Activated CD4-positive, alpha-beta T cell treated with anti-CD3 and anti-CD28 coated beads for 48 hours (primary cell): ENCODE data around the gene GRK2.
"Not testable (repeated sequence)": the region's sequence is repeated elsewhere in the genome, so short reads cannot be mapped to it uniquely, and the experiment has no call there.

ENCODE experiments used
- DNase-seq: peaks from one replicate; pipeline ENCODE4 v3.0.0-alpha.2; 2020

The GRK2 gene

DNA sequence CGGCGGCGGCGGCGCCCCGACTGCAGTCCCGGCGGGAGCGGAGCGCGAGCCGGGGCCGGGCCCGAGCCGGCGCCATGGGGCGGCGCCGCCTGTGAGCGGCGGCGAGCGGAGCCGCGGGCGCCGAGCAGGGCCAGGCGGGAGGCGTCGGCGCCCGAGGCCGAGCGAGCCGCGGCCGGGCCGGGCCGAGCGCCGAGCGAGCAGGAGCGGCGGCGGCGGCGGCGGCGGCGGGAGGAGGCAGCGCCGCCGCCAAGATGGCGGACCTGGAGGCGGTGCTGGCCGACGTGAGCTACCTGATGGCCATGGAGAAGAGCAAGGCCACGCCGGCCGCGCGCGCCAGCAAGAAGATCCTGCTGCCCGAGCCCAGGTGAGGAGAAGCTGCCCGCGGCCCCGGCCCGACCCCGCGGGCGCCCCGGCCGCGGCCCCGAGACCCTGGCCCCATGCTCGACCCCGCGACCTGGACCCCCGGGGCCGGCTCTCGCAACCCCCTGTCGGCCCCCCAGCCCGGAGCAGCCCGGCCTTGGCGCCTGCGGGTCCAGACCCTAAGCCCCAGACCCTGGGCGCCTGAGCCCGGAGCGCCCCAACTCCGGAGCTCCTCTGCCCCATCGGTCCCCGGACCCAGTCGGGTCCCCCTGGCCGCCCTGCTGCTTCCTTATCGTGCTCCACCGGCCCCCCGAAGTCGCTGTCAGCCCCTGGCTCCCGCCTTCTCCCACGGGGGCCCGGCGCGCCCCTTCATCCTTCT lies at the start of gene GRK2:
TSS of gene GRK2 (plus strand) at position 25 of the 739 bp plus-strand sequence. CDS start at position 252, 227 bp downstream.
- peak; percentile 59 for DNase-seq

DNA sequence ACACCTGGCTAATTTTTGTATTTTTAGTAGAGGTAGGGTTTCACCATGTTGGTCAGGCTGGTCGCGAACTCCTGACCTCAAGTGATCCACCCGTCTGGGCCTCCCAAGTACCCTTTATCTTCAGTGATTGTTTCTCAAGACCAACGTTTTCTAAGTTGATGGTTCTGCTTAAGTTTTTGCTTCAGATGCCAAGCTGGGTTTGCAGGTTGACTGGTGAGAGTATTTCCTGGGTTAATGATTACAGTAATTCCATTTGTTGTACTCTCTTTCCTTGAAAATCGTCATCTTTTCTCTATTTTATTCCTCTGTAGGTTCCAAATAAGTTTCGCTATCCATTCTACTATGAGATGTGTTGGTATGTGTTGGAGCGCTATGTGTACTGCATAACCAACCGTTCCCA lies 38.5 kb upstream of the GRK2 start:
- no peak for DNase-seq

DNA sequence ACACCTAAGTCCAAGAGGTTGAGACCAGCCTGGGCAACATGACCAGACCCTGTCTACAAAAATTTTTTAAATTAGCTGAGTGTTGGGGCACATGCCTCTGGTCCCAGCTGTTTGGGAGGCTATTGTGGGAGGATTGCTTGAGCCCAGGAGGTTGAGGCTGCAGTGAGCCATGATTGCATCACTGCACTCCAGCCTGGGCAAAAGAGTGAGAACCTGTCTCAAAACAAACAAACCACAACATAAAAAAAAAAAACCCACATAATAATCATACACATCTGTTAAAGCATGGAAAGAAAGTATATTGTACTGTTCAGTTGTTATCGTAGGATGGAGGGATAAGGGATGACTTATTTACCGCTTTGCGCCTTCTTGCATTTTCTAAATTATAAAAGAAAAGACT lies 35.9 kb upstream of the GRK2 start:
- no peak for DNase-seq

DNA sequence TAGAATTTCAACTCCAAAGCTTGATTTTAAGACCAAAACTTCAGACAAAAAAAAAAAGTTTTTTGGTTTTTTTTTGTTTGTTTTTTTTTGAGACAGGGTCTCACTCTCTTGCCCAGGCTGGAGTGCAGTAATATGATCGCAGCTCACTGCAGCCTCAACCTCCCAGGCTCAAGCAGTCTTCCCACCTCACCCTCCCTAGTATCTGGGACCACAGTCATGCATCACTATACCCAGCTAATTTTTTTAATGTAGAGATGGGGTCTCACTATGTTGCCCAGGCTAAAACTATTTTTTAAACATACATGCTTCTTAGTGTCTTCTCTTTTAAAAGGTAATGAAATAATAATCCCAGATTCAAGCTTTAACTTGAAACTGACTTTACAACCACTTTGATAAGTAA lies 35.4 kb upstream of the GRK2 start:
- DNase-seq = no peak

DNA sequence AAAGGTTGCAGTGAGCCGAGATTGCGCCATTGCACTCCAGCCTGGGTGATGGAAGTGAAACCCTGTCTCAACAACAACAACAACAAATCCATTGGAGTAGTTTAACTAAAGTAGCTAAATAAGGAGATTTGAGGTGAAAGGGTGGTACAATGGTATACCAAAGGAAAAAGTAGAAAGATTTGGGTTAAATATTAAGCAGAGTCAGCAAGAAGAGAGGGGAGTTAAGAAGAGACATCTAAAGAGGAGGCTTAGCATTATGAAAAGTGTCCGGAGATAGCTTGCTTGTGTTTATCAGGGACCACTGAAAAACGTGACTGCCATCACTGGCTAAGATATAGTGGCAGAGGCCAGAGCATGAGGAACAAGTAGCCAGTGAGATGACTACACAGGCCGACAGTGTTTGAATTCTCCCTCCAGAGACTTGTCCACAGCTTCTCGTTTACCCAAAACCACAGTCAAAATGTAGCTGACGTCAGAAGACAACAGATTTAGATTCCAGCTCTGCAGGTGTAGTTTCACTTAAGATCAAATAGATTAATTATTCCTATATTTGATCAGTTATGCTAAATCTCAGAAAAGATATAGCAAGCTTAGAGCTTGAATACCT lies 32.6 kb upstream of the GRK2 start:
- no peak for DNase-seq

DNA sequence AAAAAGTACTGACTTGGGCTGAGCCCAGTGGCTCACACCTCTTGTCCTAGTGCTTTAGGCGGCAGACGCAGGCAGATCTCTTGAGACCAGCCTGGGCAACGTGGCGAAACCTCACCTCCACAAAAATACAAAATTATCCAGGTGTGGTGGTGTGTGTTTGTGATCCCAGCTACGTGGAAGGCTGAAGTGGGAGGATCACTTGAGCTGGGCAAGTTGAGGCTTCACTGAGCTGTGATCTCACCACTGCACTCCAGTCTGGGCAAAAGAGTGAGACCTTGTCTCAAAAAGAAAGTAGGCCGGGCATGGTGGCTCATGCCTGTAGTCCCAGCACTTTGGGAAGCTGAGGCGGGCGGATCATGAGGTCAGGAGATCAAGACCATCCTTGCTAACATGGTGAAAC lies 31.7 kb upstream of the GRK2 start:
- DNase-seq = not testable (repeated sequence)

DNA sequence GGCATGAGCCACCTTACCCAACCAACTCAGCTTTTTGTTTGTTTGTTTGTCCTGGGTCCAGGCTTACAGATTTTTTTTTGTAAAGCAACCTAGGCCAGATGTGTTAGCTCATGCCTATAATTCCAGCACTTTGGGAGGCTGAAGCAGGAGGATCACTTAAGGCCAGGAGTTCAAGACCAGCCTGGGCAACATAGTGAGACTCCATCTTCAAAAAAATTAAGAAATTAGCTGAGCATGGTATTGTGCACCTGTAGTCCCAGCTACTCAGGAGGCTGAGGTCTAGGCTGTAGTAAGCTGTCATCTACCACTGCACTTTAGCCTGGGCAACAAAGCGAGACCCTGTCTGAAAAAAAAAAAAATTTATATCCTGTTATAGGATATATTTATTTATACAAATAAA lies 28.7 kb upstream of the GRK2 start:
- no peak for DNase-seq

DNA sequence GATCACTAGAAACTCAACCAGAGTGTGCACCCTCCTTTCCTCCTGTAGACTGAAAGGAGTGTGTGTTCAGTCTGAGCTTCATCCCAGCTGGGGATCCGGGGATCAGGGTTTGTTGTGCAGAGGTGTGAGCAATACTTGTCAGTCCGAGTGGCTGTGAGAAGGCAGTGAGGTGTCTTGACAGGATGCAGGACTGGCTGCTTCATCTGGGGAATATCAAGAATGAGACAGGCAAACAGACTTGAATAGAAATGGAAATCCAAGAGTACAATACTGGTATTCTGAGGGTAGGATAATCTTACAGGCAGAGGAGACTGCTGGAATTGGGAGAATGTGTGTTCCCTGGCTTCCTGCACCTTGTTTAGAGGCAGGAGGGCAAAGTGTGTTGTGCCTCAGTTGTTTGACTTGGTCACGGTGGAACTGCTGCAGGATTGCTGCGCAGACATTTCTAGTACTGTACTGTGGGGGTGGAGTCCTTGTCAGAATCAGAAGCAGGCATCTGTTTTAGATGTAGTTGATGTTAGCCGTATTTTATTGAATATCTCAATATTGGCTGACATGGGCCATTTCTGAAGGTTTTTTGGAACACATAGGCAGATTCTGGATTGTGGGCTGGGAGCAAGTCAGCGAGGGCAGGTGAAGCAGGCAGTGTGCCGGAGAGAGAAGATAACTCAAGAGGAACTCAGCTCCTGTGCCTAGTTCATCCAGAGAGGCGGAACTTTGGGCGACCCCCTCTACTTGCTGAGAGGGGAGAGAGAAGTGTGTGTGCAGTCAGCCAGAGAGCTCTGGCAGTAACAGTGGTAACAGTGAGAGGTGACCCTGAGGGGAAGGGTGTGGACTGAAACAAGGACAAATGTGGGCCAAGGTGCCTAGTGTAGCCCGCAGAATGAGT lies 27.1 kb upstream of the GRK2 start:
- no peak for DNase-seq

DNA sequence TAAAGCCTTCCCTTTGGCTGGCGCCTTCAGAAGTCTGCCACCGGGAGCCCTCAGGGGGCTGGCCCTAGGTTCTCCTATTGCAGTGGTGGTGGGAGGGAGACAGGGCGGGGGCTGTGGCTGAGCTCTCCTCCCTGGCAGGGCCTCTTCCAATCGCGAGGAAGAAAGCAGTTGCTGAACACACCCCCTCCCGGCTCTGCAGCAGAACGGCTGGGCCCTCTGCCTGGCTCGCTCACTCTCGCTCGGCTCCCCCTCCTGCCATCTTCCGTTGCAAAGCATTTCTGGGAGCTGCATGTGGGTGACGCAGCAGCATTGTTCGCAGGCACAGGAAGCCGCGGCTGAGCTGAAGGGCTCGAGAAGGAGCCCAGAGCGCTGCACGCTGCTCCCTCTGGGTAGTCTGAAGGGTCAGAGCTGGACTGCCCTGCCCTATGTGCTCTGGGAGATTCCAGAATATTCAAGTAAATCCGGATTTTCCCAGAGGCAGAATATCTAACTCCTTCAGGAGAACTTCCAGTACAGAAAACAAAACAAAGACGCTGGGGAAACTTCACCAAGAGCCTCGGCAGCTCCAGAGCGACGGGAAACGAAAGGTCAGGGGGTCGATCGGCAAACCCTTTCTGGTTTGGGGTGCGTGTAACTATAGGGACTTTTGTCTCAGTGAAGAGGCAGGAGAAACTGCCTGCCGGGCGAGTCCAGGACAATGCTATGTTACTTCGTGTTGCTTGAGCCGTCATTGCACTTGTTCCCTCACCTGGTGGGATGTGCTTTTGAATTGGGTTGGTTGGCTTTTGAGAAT lies 26.3 kb upstream of the GRK2 start:
- peak; percentile 97 for DNase-seq

DNA sequence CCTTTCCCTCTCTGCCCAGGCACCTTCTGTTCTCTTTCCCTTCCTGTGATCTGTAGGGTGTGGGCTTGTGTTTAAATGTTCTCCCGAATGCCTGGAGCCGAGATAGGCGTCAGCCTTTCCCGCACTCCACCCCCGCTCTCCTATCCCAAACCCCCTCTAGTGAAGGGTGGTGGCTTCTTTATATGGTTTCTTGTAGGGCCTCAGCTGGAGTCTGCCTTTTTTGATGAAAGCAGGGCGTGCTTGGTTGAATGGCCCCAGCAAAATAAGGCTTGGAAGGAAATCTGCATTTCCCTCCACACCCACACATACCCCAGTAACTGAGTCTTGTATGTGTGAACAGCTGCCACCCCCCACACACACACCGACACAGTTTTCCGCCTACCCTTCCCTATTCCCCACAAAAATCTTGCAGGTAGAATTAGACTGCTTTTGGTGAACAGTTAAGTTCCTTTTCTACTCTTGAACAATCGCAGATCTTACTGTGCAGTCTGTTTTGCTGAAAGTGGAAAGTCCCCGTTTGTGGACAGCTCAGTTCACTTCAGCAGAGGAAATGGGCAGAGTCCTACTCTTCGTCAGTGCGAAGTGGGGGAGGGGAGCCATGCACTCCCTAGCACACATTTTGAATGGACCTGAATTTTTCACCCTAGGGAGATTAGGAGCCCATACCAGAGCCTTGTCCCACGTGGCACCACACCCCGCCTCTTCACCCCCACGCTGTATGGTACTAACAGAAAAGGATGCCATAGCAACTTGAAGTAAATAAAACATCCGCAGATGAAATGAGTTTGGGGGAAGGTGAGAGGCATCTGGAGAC lies 25.5 kb upstream of the GRK2 start:
- DNase-seq = peak; percentile 90

DNA sequence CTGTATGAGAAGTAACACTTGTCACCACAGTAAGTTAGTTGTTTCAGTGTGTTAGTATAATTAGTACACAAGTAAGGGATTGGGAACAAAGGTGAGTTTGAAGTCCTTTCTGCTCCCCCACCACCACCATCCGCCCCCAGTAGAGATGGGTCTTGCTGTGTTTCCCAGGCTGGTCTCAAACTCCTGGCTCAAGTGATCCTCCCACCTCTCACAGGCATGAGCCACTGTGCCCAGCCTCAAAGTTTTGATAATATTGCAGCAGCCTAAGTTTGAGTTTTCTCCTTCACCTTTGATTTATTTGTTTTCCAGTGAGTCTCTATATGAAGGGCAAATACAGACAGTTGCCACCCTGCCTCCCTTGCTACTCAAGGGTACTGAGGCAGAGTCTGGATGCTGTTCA lies 23.7 kb upstream of the GRK2 start:
- DNase-seq = no peak

DNA sequence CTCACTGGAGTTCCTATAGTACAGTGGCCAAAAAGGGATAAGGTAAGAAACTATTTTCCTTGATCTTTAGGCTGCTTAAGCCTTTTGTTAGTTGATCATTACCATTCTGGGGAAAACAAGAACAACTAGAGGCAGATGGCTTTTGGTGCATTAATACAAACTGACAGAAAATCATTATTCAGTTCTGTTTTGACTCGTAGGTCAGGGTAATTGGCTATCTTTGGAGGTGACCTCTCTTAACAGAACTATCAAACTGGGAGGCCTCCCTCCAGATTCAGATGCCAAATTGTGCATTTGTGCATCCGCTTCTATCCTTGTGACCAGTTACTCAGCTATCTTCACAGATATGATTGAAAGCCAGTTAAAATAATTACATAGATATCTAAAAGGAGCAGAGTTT lies 23.2 kb upstream of the GRK2 start:
- DNase-seq = no peak

DNA sequence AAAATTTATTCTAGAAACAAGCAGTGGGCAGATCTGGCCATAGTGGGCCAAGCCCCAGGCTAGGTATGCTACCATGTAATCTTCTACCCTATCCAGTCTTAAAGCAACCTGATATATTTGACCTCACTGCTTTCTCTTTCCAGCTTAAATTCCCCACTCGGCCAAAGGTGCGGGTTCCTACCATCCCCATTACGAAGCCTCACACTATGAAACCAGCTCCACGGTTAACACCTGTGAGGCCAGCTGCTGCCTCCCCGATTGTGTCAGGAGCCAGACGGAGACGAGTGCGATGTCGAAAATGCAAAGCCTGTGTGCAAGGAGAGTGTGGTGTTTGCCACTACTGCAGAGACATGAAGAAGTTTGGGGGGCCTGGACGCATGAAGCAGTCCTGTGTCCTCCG lies 21.2 kb upstream of the GRK2 start:
- DNase-seq = no peak

DNA sequence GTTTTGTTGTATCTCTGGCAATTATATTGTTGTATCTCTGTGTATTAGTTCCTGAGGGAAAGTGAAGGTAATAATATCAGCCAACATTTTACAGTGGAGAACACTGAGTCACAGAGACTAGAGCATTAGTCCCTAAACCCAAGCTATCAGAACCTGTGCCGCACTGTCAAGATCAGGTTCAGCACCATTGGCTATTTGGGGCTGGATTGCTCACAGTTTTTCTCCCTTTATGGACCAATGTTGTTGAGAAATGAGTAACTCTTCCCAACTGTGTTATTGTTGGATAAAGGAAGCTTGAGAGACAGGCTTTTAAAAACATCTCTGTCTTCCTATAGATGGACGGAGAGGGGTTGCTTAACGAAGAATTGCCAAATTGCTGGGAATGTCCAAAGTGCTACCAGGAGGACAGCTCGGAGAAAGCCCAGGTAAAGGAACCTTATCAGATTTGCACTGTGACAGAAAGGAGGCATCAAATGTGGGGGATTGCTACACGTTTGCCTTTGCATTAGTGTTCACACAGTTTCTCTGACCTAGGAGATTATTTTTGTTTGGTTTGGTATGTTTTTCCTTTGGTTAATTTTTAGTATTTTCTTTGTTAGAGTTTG lies 18.2 kb upstream of the GRK2 start:
- DNase-seq = no peak

DNA sequence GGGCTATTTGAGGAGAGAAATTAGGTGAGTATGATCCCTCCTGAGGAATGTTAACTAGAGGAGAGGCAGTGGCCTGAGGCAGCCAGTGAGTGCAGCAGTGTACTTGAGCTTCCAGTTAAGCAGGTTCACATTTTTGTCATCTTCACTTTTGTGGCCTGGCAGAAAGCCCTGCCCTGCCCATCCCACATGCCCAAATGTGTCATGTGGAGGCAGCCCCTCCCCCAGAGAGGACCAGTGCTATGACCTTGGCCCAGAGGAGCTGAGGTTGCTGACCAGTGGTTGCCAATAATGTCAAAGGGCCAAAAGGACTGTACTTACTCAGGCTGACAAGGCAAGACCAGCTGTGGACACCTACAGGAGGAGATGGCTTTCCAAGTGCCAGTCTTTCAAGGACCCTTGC lies 17.6 kb upstream of the GRK2 start:
- DNase-seq = no peak

DNA sequence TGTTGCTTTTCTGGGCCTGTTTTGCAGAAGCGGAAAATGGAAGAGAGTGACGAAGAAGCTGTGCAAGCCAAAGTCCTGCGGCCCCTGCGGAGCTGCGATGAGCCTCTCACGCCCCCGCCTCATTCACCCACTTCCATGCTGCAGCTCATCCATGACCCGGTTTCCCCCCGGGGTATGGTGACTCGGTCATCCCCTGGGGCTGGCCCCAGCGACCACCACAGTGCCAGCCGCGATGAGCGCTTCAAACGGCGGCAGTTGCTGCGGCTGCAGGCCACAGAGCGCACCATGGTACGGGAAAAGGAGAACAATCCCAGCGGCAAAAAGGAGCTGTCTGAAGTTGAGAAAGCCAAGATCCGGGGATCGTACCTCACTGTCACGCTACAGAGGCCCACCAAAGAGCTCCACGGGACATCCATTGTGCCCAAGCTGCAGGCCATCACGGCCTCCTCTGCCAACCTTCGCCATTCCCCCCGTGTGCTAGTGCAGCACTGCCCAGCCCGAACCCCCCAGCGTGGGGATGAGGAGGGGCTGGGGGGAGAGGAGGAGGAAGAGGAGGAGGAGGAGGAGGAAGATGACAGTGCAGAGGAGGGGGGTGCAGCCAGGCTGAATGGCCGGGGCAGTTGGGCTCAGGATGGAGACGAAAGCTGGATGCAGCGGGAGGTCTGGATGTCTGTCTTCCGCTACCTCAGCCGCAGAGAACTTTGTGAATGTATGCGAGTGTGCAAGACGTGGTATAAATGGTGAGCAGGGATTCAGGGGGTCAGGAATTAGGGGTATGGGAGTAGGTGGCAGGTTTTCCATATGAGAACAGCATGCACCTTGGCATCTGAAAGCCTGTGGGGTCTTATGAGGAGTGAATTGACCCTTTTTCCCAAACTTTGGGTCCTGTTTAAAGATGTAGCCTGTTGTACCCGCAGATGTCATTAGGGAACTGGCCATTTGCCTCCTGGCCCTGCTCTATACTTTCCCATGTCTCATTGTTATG lies 15.9 kb upstream of the GRK2 start:
- DNase-seq = no peak

DNA sequence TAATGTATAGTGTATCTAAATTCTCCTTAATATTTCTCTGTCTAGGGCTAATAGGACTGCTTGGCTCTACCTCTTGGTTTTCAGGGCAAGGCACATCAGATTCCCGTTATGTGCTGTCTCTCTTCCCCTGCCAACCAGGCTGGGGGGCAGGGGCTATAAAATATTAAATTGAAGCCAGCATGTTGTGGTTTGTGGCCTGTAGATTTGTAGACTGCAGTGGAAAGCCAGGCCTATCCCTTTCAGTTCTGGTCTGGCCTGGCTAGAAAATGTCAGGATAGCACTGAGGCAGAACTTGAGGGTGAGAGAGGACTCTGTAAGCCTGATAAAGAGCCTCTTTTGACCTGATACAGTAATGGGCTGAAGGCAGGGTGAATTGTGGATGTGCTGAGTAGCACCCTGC lies 14.4 kb upstream of the GRK2 start:
- DNase-seq = no peak

DNA sequence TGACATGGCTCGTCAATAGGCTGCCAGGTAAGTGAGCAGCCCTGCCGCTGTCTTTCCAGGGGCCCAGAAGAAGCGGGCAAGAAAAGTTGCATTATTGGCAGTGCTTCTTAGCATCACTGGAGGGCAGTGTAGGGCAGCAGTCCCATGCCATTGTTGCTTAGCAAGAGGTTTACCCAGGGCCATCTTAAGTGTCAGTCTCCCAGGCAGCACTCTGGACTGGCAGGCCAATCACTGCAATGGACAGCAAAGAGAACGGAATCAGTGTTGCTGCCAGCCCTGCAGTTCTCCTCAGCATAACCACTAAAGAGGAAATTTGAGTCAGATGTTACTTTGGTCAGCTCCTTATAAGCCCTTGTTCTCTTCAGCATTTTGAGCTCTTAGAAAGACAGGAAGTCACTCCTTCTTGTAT lies 13.4 kb upstream of the GRK2 start:
- DNase-seq = peak; percentile 41

DNA sequence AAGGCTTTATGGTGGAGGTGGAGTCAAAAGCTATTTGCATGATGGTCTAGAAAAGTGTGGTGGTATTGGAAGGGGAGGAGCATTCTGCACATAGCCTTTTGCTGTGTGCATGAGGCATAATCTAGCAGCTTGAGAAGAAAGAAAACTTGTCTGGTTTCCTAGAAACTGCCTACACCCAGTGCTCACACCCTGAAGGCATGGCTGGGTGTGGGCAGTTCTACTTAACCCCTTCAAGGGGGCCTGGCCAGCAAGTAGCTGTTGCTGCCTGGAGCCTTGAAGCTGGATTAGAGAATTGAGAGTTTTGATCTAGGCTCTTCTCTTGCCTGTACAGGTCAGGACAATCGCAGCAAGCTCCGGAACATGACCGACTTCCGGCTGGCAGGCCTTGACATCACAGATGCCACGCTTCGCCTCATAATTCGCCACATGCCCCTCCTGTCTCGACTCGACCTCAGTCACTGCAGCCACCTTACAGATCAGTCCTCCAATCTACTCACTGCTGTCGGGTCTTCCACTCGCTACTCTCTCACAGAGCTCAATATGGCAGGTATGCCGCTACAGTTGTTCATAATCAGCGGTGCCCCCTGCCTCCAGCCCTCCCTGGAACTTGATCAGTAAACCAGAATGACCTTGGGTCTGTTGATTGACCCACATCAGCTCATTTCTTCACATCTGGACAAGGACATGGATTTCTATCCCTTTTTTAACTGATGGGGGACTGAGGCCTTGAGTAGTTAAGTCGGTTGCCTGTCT lies 12.2 kb upstream of the GRK2 start:
- no peak for DNase-seq

DNA sequence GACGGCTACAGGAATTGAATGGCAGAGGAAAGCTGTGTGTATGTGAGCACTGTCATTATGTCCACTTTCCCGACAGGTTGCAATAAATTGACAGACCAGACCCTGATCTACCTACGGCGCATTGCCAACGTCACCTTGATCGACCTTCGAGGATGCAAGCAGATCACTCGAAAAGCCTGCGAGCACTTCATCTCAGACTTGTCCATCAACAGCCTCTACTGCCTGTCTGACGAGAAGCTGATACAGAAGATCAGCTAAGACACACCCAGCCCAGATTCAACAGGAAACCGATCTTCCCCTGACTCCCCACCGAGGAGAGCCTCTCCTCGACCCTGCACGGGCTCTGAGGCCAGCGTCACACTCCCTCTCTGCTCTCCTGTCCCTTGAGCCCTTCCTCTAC lies 11.5 kb upstream of the GRK2 start:
- no peak for DNase-seq
